Stimulated activated CD8-positive, alpha-beta memory T cell treated with anti-CD3 and anti-CD28 coated beads, Interleukin-7, amount 100 ng/mL, for 4 hours (primary cell): Measurements from ENCODE around the gene DST.

Source experiments
- DNase-seq, 2 donors: peaks; one replicate each; pipeline ENCODE4 v3.0.0-alpha.2; 2020; ENCODE audit warnings: low read depth in 2 of 2

The DST gene

DNA sequence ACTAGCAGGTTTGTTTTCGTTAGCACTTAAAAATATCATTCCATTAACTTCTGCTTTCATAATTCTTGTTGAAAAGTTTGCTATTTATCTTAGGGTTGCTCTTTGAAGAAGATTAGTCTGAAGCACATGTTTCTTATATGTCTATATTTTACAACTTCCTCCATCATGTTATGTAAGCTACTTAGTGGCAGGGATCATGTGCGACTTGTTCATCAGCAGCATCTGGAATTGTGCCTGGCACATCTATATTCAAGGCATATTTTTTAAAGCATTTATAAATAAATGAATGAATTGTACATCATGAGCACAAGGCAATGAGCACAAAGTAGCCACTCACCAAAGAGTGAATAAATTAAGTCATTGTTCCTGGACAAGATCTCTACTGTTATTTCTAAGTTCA is 208.1 kb downstream of the DST start:
- DNase-seq = no peak

DNA sequence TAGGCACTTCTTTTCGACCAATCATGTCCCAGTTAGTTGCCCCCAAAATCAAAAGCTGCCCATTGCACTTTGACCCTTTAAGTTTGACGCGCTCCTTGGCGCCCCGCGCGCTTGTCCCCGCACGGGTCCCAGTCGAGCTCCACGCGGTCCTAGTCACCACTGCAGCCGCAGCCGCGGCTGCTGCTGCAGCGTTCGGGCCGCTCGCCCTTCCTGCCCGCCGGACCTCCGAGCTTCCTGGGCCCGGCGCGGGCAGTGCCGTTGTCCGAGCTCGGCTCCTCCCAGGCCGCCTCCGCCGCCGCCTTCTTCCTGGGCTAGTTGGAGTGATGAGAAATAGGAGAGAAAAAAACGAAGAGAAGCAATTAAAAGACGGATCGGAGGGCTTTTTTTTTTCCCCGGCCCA is 209.6 kb downstream of the DST start:
- no peak for DNase-seq

DNA sequence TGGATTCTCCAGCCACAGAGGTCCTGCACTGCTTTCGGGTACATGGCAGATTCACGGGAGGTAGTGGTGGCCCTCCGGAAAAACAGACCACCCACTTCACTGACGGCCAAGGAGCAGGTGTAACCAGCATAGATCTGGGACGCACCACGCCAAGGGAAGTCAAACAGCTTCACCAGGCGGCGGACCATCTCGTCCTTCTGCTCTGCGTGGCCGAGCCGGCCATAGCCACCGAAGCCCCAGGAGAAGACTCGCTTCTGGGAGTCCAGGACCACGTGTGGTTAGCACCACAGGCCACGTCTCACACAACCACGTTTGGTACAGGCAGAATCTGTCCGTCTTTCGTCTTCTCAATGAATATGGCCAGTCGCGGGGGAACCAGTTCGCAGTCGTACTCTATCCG is 210.5 kb downstream of the DST start:
- no peak for DNase-seq

DNA sequence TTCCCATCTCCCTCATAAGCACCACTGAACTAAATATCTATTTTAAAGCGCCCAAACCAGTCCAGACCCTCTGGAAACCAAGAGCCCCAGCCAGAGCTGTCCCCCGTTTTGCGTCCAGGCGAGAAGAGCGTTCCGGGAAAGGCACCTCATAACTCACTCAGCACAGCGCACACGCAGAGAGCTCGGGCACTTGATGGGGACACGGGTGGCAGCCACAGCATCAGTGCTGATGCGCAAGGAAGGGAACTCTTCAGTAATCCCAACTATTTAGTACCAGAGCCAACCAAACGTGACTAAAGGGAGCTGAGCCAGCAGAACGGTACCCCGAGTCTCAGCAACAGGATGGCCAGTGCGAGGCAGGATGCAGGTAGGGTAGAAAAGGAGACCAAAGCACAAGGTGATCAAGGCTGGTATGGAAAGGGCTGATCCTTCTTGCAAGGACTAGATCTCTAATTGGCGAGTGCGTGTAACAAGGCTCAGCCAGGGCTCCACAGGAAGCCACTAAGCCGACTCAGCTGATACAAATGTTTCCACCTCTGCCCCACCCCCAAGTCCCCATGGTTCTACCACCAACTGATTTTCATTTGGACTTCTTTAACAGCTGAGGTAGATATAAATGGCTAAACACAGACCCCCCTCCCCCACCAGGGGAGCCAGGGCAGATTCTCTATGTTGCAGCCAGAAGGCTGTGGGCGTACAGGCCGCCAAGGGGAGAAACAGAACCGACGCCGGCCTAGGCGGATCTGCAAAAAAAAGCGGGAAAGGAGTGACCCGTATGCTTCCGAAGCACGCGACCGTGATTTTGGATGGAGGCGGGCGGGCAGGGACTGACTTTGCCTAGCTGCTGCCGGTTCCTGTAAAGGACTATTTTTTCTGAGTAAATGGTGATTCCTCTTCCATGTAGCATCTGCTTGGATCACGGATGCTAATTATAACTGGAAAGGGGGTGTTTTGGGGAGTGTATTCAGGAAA is 211.8 kb downstream of the DST start:
- DNase-seq = no peak

DNA sequence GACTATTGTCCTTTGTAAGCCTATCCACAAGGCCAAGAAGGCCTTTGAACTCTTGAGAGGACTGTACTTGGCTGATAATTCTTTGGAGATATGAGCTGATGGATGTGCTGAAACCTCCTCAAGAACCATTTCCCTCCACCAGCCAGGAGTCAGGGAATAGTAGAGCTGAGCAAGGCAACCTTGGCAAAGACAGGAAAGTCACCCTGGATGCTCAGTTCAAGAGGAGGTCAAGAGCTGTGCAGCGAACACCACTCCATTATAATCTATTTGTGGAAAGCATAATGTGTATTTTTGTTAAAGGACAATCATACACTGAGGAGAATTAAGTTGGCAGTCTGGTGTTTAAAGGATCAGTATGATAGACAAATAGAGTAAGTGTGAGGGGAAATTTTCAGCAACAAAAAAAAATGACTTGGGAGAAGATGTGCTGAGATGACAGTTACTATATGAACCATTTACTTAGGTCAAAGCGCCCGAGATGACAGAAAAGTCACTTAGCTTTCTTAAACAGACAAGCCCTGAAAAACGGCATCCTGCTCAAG is 218.1 kb downstream of the DST start:
- no peak for DNase-seq

DNA sequence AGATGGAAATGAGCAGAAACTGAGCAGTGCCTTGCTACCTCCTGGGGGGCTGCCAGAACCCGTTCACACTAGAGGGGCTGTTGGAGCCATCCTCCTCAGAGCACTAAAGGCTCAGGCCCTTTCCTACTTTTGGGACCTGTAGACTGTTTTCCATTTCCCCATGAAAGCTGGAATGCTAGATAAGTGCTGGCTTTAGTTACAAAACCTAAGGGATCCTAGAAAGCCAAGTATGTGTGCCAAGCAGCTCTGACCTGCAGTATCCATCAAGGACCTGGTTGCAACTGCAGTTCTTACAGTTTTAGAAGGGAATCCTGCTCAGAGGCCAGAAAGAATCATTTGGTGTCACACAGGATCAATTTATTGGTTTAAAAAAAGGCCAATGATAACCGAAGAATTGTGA is 218.6 kb downstream of the DST start:
- DNase-seq = no peak

DNA sequence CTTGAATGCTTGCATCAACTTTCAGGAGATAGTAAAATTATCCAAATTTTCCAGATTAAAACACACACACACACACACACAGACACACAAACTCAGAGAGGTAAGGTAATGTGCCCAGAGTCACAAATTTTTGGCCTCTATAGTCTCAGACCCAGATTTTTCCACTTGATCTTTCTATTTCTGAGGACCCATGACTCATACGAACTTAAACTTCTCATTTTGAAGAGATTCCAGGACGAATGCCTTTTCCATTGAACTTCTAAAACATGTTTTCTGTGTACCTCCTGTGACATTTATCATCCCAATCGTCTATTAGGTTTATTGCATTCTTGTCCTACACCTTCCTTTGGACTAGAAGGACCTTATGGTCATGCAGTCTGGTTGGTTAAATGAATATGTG is 222.4 kb downstream of the DST start:
- no peak for DNase-seq

DNA sequence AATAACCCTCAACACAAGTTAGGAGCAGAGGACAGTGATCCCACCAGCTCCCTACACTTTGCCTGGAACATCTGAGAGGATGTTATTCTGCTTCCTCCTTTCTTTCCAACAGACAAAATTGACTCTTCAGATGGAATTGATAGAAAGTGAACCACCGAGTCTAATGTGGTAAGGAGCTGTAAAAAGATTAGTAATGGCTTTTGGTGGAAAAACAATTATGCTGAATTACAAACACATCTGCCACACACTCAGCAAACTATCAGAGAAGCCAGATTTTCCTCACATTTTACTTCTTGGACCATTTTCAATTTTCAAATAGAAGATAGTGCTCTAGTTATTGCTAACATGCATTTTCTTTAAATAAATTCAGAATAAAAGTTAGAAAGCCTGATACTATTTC is 223.5 kb downstream of the DST start:
- no peak for DNase-seq

DNA sequence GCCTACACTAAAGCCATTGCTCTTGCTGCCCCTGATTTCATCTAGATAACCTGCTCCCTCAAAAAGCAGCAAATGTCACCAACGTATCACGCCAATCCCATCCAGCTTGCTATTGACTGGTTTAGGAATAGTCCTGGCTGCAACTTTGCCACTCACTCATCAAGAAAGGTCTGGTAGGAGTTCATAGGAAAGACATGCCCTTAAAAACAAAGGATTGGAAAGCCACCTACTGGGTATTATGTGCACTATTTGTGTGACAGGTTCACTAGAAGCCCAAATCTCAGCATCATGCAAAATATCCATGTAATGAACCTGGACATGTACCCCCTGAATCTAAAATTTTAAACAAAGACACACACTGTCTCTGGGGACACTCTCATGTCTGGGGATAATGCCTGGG is 224.9 kb downstream of the DST start:
- no peak for DNase-seq

DNA sequence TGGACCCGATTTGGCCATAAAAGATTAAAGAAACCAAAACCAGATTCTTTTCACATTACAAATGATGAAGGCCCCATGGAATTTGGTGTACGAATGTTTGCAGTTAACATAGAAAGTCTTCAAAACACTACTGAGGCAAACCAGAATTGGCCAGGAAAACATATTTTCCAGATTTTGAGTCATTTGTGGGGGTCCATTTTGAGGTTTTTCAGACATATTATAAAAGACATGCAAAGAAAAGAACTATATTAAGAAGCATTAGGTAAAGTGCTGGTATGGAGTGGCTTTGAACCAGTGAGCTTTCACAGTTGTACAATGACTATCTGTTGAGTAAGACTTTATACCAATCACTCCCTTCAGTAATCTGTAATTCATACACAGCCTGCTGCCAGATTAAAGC is 226.4 kb downstream of the DST start:
- DNase-seq = no peak

DNA sequence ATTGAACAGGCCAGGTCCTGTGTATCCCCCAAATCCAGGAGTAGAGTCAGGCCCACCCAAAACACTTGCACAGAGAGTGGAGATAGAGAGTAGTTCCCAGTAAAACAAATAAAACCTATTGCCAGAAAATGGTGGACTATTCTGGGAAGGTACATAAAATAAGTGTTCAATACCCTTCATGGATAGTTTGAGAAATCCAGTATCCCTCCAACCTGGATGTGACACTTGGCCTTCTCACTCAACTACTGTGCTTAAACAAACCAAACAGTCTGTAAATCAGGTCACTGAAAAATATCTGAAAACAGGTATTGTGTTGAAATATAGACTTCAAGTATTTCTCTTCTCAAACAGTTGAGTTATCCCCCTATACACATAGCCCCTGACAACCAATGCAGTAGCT is 233.7 kb downstream of the DST start:
- no peak for DNase-seq
